ENCODE results near the gene DCST2. TPM values are rescaled to one million over a fixed set of nuclear protein-coding genes. Genes with fewer than 3 reads are reported as not detected.

Gene DCST2
- total and polyA plus RNA-seq, 2 of the 8 experiments (the other 6 are each of a cell fraction or from before 2014, with no cell fraction given): 0.43 to 2.1 TPM

DNA sequence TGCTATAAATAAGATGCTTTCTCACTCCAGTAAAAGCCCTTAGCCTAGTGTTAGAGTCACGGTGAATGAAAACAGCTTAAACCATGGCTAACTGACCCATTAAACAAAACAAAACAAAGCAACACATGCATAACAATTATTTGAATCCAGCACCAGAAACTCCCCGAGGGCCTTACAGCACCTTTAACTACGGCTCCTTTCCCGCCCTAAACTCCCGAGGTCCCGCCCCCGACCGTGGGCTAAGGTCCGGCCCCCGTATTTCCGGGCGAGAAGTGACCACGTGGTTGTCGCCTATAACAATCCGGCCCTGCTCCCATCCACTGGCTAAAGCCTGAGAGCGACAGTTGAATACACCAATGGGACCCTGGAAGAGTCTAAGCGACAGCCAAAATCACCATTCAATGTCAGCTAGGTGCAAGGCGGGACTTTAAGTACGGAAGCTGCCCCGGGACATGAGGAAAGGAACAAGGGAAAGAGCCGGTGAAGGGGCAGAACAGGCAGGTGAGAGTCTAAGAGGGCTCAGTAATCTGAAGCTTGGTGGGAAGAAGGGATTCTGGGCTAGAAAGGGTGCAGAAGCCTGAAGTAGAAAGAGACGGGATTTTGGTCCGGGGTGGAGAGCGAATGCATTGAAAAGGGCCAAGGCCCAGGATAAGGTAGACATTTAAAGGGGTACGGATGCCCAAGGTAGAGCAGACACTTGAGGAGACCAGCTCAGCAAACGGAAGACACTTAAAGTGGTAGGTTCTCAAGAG, 50.5 kb downstream of the DCST2 start, which contains the start of gene FLAD1:
Gene FLAD1, plus strand, starts transcription at position 448 of the 752 bp plus-strand sequence. CDS start 351 bp downstream, outside the sequence.
- H4K91ac ChIP-seq (replicated peaks; ENCODE audit: insufficient read length, low read length): peak within 1 kb of the TSS; percentile 58
- H3K4ac ChIP-seq (replicated peaks; ENCODE audit: insufficient read length, low read depth, low read length): peak within 1 kb of the TSS; percentile 93
- H2AK5ac ChIP-seq (ENCODE audit: low read depth, low read length): peak within 1 kb of the TSS; percentile 44
- H3K79me1 ChIP-seq (ENCODE audit: low read depth, low read length): peaks cover 3% of the 10 kb centered on the region; the same call in 1 of the 2 replicates
- peak within 1 kb of the TSS; percentile 43 for H3K56ac ChIP-seq (replicated peaks; ENCODE audit: insufficient read length, low read depth, low read length)
- POLR2A ChIA-PET (ENCODE audit: partially characterized antibody): interaction anchor here (0.7 to 42.8 kb wide), 13 partner anchors 11 to 211 kb away, joined by 3 to 702 read pairs (median 6); partner anchors contain the start of genes CKS1B, EFNA4, LENEP and PBXIP1
- H3K4me3 ChIP-seq (ENCODE audit: extremely low read depth in 1 of 4, insufficient read depth in 2 of 4, low read depth in 3 of 4, low read length in 4 of 4): peak within 1 kb of the TSS; percentile 87 to 99 (median 96)
- H2BK12ac ChIP-seq (ENCODE audit: low read depth, low read length): peak within 1 kb of the TSS; percentile 51
- peak within 1 kb of the TSS; percentile 86 for H2BK5ac ChIP-seq (ENCODE audit: low read depth, low read length)
- H2BK120ac ChIP-seq (replicated peaks; ENCODE audit: low read depth, low read length): peak within 1 kb of the TSS; percentile 4
- peak within 1 kb of the TSS; percentile 7 for H4K5ac ChIP-seq (ENCODE audit: insufficient read length, low read depth, low read length)
- no peak within 1 kb of the TSS for H3K14ac ChIP-seq (ENCODE audit: insufficient read length)
- H3K27me3 ChIP-seq (replicated peaks in 1 of 4; ENCODE audit: control insufficient read depth in 3 of 4, extremely low read depth in 1 of 4, insufficient read depth in 3 of 4, low read length in 3 of 4): no peaks in the 10 kb centered on the region
- H3K4me1 ChIP-seq (replicated peaks in 1 of 4; ENCODE audit: control insufficient read depth in 3 of 4, insufficient read depth in 4 of 4, low read length in 3 of 4): peaks cover 0 to 6% (median 2%) of the 10 kb centered on the region in 4 experiments; a peak in 3 of 7 replicates
- peaks cover 4 to 58% of the 10 kb centered on the region in 2 experiments for H3K79me2 ChIP-seq (ENCODE audit: control insufficient read depth in 1 of 2, insufficient read depth in 2 of 2, low read length in 2 of 2)
- CTCF ChIA-PET (ENCODE audit: partially characterized antibody): interaction anchor here (0.6 to 20.6 kb wide), 19 partner anchors 9 to 772 kb away, joined by 3 to 334 read pairs (median 4); partner anchors contain the start of genes LENEP, PBXIP1 and SHC1
- H2AFZ ChIP-seq (ENCODE audit: low read length): no peak within 1 kb of the TSS
- H3K23ac ChIP-seq (ENCODE audit: insufficient read length): no peak within 1 kb of the TSS
- peak within 1 kb of the TSS; percentile 88 for H3K27ac ChIP-seq (ENCODE audit: low read depth, low read length)
- DNase-seq (ENCODE audit: low read depth in 1 of 2, low spot score in 2 of 2) (peak; percentile 93 to 98), FAIRE-seq (peak; percentile 86)
- 1% methylated on average over 26 of the region's 26 CpGs; no CpG with 5 or more reads in 1 of the 2 experiments for WGBS, 2 experiments (ENCODE audit: extremely low coverage in 1 of 2, insufficient coverage in 1 of 2, insufficient read length in 1 of 2, insufficient replicate concordance in 2 of 2, low coverage in 1 of 2, low lambda C conversion rate in 2 of 2, missing lambda C conversion rate in 1 of 2)
- H3K9me3 ChIP-seq (ENCODE audit: insufficient read depth in 2 of 2, low read depth in 1 of 2, low read length in 1 of 2): no peaks in the 10 kb centered on the region
- no peak within 1 kb of the TSS for H2BK20ac ChIP-seq (ENCODE audit: low read length)
- peak within 1 kb of the TSS; percentile 82; the same call in 1 of the 2 replicates for H4K8ac ChIP-seq (ENCODE audit: extremely low read depth, insufficient read depth, low read length)
- H3K4me2 ChIP-seq (ENCODE audit: insufficient read depth in 1 of 2, low read depth in 2 of 2, low read length in 2 of 2): peak within 1 kb of the TSS; percentile 86 to 93
- peak within 1 kb of the TSS; percentile 78 to 97 (median 88) for H3K9ac ChIP-seq (replicated peaks in 1 of 4; ENCODE audit: extremely low read depth in 1 of 4, low read depth in 3 of 4, low read length in 3 of 4)
- peaks cover 14 to 37% (median 26%) of the 10 kb centered on the region in 4 experiments for H3K36me3 ChIP-seq (ENCODE audit: control insufficient read depth in 2 of 4, insufficient read depth in 4 of 4, low read length in 3 of 4)
- H2BK15ac ChIP-seq (ENCODE audit: low read length): no peak within 1 kb of the TSS; the same call in 1 of the 2 replicates
- H3K23me2 ChIP-seq (ENCODE audit: low read depth, low read length): peaks cover 5% of the 10 kb centered on the region
- H3K18ac ChIP-seq (ENCODE audit: extremely low read depth, low read length): peak within 1 kb of the TSS; percentile 34
- peaks cover 6 to 8% of the 10 kb centered on the region in 2 experiments for H4K20me1 ChIP-seq (replicated peaks in 1 of 2; ENCODE audit: control insufficient read depth in 1 of 2, insufficient read depth in 2 of 2, low read length in 2 of 2)
- TF ChIP-seq CHD2 (IDR thresholded peaks at IDR 0.05; ENCODE audit: low read length): peak; percentile 97
- peak; percentile 15; the same call in 1 of the 2 replicates for TF ChIP-seq CREB1 (IDR thresholded peaks at IDR 0.05)
- TF ChIP-seq USF2 (IDR thresholded peaks at IDR 0.05; ENCODE audit: low read length): peak; percentile 82
- TF ChIP-seq GTF2F1 (IDR thresholded peaks at IDR 0.05; ENCODE audit: borderline replicate concordance, low read depth, low read length): no peak
- TF ChIP-seq TBP (IDR thresholded peaks at IDR 0.05; ENCODE audit: low read depth, low read length): peak; percentile 82
- peak; percentile 85; the same call in 1 of the 2 replicates for TF ChIP-seq TCF12 (IDR thresholded peaks at IDR 0.05; ENCODE audit: low read depth, low read length)
- peak; percentile 74 to 78; a peak in 2 of 3 replicates for TF ChIP-seq POLR2A (IDR thresholded peaks at IDR 0.05; ENCODE audit: control extremely low read depth in 1 of 2, low read depth in 2 of 2, low read length in 2 of 2)
- TF ChIP-seq SP2 (IDR thresholded peaks at IDR 0.05; ENCODE audit: low read length): peak; percentile 98
- peak; percentile 74; the same call in 1 of the 2 replicates for TF ChIP-seq EGR1 (IDR thresholded peaks at IDR 0.05; ENCODE audit: borderline replicate concordance, low read depth, low read length)
- peak; percentile 60 to 80; a peak in 1 of 4 replicates for TF ChIP-seq HDAC2 (IDR thresholded peaks at IDR 0.05; ENCODE audit: borderline replicate concordance in 1 of 2, low read depth in 2 of 2, low read length in 2 of 2)

Data from H1 (cell line).